Measurements from ENCODE around the gene ARF1.

- TF ChIP-seq, protein P1, sequence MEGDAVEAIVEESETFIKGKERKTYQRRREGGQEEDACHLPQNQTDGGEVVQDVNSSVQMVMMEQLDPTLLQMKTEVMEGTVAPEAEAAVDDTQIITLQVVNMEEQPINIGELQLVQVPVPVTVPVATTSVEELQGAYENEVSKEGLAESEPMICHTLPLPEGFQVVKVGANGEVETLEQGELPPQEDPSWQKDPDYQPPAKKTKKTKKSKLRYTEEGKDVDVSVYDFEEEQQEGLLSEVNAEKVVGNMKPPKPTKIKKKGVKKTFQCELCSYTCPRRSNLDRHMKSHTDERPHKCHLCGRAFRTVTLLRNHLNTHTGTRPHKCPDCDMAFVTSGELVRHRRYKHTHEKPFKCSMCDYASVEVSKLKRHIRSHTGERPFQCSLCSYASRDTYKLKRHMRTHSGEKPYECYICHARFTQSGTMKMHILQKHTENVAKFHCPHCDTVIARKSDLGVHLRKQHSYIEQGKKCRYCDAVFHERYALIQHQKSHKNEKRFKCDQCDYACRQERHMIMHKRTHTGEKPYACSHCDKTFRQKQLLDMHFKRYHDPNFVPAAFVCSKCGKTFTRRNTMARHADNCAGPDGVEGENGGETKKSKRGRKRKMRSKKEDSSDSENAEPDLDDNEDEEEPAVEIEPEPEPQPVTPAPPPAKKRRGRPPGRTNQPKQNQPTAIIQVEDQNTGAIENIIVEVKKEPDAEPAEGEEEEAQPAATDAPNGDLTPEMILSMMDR (IDR thresholded peaks at IDR 0.05), result no peak
- TF ChIP-seq POLR2A (IDR thresholded peaks at IDR 0.05), result no peak
Measured at GRCh38 chr1:228070173-228070572, 12.3 kb upstream of the ARF1 start.
